GM15510 (cell line): ENCODE results near the gene LRRC59.

Experiments used
- POLR2A ChIP-seq: IDR thresholded peaks from 3 replicates; pipeline ENCODE4 v1.6.1; 2011; ENCODE audit warnings: borderline replicate concordance; ENCODE audit not compliant: insufficient read length; ENCODE audit errors: extremely low read depth

Gene LRRC59

DNA sequence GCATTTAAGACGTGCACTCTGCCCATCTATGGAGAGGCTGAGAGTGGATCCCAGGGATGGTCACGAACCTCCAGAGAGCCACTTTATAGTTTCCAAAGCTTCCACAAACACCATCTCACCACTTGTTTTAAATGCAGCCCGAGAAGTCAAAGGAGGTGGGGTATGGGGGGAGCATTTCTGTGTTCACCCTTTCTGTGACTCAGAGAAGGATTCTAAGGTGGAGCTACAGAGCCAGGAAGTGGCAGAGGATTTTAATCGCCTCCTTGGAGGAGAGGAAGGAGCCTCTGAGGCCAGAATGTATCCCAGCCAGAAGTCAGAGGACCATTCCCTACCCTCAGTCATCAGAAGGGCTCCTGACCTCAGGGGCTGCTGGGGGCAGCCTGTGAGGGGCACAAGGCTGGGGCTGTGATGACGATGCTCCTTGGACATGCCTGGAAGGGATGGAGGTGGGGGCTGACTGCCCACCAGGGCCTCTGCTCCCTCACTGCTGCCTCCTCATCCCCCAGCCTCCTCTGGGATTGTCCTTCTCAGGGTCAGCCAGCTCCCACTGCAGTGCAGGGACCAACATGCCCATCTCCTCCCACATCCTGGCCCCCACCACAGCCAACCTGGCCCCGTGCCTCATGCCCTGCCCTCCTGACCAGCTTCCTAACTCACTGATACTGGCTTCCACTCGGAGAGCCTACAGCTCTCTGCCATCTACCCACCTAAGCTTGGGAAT is 48.6 kb downstream of the LRRC59 start:
- no peak for TF ChIP-seq POLR2A

DNA sequence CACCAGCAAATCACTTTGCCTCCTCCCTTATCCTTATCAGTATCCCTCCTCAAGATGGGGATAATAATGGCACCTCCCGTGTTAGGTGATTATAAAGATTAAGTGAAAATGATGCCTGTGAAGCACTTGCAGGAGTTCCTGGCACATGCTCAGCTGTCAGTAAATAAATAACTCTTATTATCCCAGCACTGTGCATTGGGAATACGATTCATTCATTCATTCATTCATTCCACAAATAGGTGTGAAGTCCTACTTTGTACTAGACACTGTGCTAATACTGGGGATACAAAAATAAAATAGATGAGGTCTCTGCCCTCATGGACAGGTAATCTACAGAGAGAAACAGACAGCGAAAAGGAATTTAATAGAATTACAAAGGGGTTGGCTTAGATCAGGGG is 49.4 kb downstream of the LRRC59 start:
- no peak for TF ChIP-seq POLR2A

DNA sequence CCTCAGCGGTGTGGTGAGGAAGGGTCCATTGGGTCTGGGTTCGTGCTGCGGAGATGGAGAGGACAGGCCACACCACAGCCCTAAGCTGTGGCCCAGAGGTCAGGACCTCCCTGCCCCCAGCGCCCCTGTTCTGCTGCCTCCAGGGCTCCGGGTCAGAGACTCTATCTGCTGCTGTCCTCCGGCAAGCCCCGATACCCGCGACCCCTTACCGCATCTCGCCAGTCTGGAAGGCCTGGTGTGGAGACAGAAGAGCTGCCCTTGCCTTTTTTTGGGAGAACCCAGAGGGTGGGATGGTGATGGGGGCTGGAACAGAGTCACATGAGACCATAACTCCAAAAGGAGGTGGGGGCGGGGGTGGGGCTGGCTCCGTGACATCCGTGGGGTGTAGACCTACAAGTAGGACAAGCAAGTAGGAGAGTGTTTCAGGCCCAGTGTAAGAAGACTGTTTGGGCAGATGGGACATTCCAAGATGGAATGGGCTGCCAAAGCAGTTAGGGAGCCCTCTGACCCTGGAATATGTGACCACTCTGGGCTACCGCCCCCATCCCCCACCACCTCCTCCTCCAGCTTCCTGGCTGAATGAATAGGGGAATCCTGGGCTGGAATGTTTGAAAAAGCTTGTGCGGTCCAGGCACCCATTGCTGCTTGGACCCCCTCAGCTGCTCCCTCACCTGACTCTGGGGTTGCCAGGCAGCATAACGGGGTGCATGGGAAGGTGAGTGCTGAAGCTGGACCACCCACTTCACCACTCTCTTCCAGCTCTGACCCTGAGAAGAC is 50.0 kb downstream of the LRRC59 start:
- no peak for TF ChIP-seq POLR2A

DNA sequence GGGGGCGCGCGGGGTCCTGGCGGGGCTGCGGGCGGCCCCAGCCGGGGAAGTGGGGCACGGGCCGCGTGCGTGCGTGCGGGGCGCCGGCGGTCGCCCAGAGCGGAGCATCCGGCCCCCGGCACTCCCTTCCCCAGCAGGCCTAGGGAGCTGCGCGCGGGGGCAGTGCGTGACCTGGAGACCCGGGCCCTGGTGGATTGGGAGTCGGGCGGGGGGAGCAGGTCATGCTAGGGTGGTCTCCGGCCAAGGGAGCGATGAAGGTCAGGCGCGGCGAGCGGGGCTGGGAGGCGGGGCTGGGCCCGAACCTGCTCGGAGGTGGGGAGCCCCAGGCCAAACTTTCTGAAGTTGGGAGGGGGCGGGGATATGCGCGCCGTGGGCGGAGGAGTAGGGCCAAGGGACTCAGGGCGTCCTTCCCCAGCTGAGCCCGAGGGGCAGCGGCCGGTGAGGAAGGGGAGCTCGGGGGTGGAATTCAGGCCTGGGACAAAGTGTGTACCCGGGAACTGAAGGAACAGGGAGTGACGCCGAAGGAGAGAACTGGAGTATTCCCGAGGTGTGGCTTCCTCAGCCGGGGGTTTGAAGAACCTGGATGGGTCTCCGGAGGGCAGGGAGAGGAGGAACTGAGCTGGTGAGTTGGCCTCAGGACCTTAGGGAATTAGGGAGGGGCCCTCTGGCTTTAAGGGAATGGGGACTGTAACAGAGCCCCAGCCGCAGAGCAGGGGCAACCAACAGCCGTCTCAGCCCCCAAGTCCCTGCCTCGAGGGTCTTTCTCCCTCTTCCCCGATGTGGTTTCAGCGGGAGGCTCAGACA is 50.8 kb downstream of the LRRC59 start:
- TF ChIP-seq POLR2A, result no peak

DNA sequence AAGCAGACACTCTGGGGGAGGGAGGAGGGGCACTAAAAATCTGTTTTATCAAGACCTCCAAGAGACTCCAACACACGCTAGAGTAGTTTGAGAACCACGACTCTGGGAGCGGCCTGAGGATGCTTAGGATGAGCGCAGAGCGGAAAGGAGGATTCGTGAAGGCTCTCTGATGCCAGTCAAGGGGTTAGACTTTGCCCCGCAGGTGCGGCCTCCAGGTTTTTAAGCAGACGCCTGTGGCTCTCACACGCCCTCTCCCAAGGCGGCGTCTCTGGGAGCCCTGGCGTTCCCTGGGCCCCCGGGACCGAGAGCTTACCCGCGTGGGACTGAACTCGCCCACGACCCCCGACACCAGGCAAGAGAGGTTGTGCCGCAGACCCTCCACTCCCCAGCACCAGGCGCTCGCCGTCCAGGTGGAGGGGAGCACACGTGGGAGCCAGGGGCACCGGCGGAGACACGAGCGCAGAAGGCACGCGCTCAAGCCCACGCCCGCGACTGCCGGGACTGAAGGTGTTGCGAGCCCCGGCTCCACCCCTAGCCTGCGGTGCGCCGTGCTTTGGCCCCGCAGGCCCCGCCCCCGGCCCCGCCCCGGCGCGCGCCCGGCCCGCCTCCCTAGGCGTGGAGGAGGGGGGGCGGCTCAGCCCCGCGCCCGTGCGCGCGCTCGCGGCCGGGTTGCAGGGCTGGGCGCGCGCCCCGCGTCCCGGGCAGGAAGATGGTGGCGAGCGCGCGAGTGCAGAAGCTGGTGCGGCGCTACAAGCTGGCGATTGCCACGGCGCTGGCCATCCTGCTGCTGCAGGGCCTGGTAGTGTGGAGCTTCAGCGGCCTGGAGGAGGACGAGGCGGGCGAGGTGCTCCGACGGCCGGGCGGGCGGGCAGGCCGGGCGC is 51.7 kb downstream of the LRRC59 start, which contains the start of gene XYLT2:
Gene XYLT2 (plus strand): TSS at position 695 of the 881 bp plus-strand sequence. CDS start 15 bp downstream, at position 710.
- peak; percentile 87 for TF ChIP-seq POLR2A

DNA sequence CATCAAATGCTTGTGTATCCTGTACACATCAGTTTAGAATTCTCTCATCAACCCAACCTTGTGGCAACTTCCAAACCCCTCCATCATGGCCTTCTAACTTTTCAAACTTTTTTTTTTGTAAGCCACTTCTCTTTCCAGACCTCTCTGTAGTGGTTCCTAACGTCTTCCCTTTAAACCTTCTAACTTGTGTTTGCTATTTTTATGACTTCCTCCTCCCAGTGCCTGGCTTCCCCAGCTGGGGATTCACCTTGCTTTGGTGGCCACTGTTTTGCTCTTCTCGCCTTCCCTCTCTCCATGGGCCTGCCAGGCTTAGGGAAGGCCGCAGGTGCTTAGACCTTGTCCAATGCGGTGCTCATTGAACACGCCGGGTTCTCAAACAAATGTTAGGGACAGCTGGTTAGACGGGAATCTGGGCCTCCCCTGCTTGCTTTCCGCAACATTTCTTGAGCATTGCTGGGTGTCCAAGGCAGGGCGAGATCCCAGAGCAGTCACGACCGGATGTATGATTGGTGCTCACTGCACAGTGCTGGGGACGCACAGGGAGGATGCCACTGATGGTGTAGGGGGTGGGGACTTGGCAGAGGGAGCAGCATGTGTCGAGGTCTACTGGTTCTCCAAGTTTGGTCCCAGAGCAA is 52.5 kb downstream of the LRRC59 start:
- no peak for TF ChIP-seq POLR2A

DNA sequence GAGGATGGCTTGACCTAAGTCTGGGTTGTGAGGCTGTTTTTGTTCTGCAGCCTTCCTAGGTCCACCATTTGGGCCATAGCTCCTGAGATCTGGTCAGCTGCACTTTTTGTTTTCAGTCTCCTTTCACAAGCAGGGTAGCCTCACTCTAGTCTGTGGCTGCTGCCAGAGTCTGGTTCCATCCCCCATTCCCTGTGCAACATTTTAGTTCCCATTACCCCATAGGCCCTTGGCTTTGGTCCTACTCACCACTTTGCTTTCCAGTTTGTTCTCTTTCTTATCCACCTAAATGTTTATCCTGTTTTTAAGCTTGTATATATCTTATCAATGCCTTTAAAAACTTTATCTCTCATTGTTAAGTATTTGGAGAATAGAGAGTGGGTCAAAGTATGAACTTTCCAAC is 57.9 kb downstream of the LRRC59 start:
- no peak for TF ChIP-seq POLR2A

DNA sequence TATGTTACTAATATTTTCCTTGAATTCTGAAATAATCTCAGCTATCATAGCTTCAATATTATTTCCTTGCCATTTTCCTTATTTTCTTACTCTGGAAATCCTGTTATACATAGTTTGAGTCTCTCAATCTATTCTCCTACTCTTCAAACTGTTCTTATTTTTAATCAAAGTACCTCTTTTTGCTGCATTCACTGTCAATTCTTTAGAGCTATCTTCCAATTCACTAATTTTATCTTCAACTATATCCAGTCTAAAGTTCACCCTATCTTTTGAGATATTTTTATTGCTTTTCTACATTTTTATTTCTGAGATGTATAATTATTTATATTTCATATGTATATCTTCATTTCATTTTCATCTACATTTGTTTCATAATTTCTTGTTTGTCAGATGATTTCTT is 58.7 kb downstream of the LRRC59 start:
- no peak for TF ChIP-seq POLR2A

DNA sequence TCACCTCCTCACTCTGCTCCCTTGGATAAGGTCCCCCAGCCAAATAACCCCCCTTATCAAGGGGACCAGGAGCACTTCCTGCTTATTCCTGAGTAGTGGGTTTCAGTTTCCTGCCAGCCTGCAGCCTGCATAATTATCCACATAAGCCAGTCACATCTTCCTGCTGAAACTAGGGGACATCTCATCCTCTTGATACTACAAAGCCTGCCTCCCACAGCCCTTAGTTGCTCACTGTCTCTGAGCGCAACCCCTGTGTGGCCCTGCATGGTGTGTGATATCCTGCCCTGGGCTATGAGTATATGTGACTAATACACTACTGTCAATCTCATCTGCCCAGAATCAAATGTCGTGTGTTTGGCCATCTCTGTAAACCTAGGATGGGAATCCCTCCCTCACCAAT is 59.4 kb downstream of the LRRC59 start:
- no peak for TF ChIP-seq POLR2A

DNA sequence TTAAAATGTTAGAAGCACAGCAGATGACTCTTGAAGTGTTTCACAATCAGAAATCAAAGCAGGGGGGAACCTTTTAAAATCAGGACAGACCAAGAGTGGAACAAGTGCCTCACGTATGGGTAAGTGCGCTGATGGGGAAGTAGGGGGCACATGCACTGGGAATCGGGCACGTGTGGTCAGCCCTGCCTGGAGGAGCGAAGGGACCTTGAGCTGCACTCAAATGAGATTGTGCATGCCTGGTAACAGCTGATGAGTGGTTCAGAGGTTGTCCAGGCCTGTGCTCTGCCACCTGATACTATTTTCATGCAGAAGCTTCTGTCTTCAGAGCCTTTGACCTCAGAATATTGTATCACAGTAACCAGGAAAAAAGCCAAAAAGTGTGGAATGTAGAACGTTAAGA is 65.1 kb downstream of the LRRC59 start:
- no peak for TF ChIP-seq POLR2A
